ENCODE data around the gene SCGB1A1. TPM values are rescaled to one million over a fixed set of nuclear protein-coding genes. Genes with fewer than 3 reads are reported as not detected.

SCGB1A1 gene
- total RNA-seq, 1 donor from 2014 or later = not detected

DNA sequence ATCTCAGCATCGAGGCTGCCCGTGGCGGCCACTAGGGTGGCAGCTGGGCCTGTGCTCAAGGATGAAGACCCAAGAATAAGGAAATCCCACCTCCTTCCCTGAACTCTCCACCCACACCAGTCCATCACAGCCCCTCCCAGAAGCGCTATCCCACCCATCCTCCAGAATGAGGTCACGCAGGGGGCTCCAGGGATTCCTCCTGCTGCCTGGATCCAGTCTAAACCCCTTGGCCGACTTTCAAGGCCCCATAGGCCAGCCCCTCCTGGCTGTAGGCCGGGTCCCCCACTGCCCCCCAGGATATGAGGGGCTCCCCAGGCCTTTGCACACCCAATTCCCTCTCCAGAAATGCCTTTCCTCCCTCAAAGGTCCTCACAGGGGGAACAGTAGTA, 19.0 kb upstream of the SCGB1A1 start:
- TF ChIP-seq, protein P1, sequence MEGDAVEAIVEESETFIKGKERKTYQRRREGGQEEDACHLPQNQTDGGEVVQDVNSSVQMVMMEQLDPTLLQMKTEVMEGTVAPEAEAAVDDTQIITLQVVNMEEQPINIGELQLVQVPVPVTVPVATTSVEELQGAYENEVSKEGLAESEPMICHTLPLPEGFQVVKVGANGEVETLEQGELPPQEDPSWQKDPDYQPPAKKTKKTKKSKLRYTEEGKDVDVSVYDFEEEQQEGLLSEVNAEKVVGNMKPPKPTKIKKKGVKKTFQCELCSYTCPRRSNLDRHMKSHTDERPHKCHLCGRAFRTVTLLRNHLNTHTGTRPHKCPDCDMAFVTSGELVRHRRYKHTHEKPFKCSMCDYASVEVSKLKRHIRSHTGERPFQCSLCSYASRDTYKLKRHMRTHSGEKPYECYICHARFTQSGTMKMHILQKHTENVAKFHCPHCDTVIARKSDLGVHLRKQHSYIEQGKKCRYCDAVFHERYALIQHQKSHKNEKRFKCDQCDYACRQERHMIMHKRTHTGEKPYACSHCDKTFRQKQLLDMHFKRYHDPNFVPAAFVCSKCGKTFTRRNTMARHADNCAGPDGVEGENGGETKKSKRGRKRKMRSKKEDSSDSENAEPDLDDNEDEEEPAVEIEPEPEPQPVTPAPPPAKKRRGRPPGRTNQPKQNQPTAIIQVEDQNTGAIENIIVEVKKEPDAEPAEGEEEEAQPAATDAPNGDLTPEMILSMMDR (IDR thresholded peaks at IDR 0.05; ENCODE audit: unreplicated experiment) = no peak
- DNase-seq (ENCODE audit: low spot score in 2 of 2, unreplicated experiment in 2 of 2) = no peak
- peaks cover 85% of the 10 kb centered on the region for H3K4me1 Mint-ChIP-seq
- H3K27ac Mint-ChIP-seq = peak overlapping the region; percentile 93
- H3K9me3 Mint-ChIP-seq = no peaks in the 10 kb centered on the region
- H3K27me3 Mint-ChIP-seq (ENCODE audit: low read depth) = no peaks in the 10 kb centered on the region
- no peaks in the 10 kb centered on the region for H3K36me3 Mint-ChIP-seq
- H3K4me3 Mint-ChIP-seq = no peak overlapping the region

DNA sequence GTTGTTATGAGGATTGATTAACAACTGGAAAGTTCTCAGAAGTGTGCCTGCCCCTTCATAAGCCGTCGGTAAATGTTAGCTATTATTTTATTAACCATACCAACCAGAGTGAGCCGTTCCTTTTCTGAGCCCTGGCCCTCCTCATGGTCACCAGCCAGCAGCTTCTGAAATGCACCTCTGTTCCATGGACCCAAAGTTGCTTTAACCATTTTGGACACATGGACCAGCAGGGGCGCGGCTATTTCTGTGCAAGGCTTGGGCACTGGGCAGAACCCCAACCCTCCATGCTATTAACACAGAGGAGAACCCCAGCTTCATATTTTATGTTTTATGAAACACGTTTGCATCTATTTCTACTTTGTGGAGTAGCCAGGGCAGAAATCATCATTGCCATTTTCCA, 18.6 kb upstream of the SCGB1A1 start:
- no peak for DNase-seq (ENCODE audit: low spot score in 2 of 2, unreplicated experiment in 2 of 2)
- H3K4me1 Mint-ChIP-seq = peaks cover 83% of the 10 kb centered on the region
- peak overlapping the region; percentile 37 for H3K4me3 Mint-ChIP-seq
- no peaks in the 10 kb centered on the region for H3K27me3 Mint-ChIP-seq (ENCODE audit: low read depth)
- H3K27ac Mint-ChIP-seq = peak overlapping the region; percentile 93
- TF ChIP-seq, protein P1 (IDR thresholded peaks at IDR 0.05; ENCODE audit: unreplicated experiment) = no peak
- no peaks in the 10 kb centered on the region for H3K36me3 Mint-ChIP-seq
- no peaks in the 10 kb centered on the region for H3K9me3 Mint-ChIP-seq

DNA sequence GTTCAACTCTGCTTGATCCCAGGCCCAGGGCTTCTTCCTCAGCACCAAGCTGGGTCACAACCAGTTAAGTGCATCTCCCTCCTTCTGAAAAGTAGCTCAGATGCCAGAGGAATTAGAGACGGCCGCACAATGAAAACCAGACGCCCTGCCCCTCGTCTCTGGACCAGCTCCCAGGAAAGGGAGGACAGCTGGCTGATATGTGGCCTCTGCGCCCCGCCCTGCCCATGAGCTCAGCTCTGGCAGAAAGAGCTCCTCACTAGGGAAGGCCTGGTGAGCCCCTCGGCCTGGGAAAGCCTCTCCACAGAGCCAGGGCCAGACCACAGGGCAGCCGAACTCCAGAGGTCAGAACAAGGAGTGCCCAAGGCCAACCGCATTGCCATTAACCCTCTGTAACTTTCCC, 18.1 kb upstream of the SCGB1A1 start:
- peaks cover 83% of the 10 kb centered on the region for H3K4me1 Mint-ChIP-seq
- H3K4me3 Mint-ChIP-seq = peak overlapping the region; percentile 37
- no peaks in the 10 kb centered on the region for H3K36me3 Mint-ChIP-seq
- H3K9me3 Mint-ChIP-seq = no peaks in the 10 kb centered on the region
- peak; percentile 59 to 75 for DNase-seq (ENCODE audit: low spot score in 2 of 2, unreplicated experiment in 2 of 2)
- H3K27me3 Mint-ChIP-seq (ENCODE audit: low read depth) = no peaks in the 10 kb centered on the region
- H3K27ac Mint-ChIP-seq = peak overlapping the region; percentile 93
- TF ChIP-seq, protein P1 (IDR thresholded peaks at IDR 0.05; ENCODE audit: unreplicated experiment) = no peak

DNA sequence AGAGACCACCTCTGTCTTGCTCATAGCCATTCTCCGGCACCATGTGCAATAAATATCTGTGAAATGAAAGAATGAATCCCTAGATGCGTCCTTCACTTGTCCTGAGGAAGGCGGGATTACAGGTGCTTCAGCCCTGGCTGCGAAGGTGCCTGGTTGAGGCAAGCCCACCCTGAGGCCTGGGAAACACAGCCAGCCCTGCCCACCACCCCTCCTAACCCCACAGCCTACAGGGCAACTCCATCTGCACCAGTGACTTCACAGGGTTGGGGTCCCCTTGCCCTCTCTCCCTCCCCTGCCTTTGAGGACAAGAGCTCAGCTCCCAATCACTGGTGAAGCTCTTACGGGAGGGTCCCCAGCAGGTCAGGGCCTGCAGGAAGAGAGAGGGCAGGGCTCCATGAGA, 17.5 kb upstream of the SCGB1A1 start:
- H3K27me3 Mint-ChIP-seq (ENCODE audit: low read depth) = no peaks in the 10 kb centered on the region

DNA sequence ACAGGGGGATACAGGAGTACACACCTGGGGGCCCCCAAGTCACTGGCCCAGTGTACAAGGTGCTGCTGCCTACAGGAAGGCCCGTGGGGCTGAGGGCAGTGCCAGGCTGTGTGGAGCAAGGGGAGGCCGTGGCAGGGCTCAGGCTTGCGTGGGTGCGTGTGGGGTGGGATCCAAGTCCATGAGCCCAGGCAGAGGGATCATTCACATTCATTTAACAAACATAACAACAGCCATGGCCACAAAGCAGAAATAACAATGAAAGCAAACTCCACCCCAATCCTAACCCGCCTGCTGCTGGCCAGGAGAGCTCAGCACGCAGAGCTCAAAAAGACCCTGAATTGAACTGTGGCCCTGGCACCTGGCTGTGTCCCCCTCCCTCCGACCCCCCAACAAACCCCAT, 17.0 kb upstream of the SCGB1A1 start:
- no peaks in the 10 kb centered on the region for H3K27me3 Mint-ChIP-seq (ENCODE audit: low read depth)
- no peak for DNase-seq (ENCODE audit: low spot score in 2 of 2, unreplicated experiment in 2 of 2)
- no peaks in the 10 kb centered on the region for H3K9me3 Mint-ChIP-seq
- no peak overlapping the region for H3K4me3 Mint-ChIP-seq
- TF ChIP-seq, protein P1 (IDR thresholded peaks at IDR 0.05; ENCODE audit: unreplicated experiment) = no peak
- peaks cover 77% of the 10 kb centered on the region for H3K4me1 Mint-ChIP-seq
- no peaks in the 10 kb centered on the region for H3K36me3 Mint-ChIP-seq
- peak overlapping the region; percentile 93 for H3K27ac Mint-ChIP-seq

More for the DNA sequence above, 17.5 kb upstream of the SCGB1A1 start:
- Mint-ChIP-seq H3K36me3 (no peaks in the 10 kb centered on the region), H3K27ac (peak overlapping the region; percentile 93), H3K4me1 (peaks cover 81% of the 10 kb centered on the region), H3K4me3 (no peak overlapping the region), H3K9me3 (no peaks in the 10 kb centered on the region)
- DNase-seq (ENCODE audit: low spot score in 2 of 2, unreplicated experiment in 2 of 2) = no peak
- TF ChIP-seq, protein P1 (IDR thresholded peaks at IDR 0.05; ENCODE audit: unreplicated experiment) = no peak
